Measurements from ENCODE around the gene SART3. TPM values are rescaled to one million over a fixed set of nuclear protein-coding genes. Genes with fewer than 3 reads are reported as not detected.
"Not testable (repeated sequence)": the region's sequence is repeated elsewhere in the genome, so short reads cannot be mapped to it uniquely, and the experiment has no call there.

Gene SART3
- total RNA-seq, 1 donor from 2014 or later: 68.0 TPM

DNA sequence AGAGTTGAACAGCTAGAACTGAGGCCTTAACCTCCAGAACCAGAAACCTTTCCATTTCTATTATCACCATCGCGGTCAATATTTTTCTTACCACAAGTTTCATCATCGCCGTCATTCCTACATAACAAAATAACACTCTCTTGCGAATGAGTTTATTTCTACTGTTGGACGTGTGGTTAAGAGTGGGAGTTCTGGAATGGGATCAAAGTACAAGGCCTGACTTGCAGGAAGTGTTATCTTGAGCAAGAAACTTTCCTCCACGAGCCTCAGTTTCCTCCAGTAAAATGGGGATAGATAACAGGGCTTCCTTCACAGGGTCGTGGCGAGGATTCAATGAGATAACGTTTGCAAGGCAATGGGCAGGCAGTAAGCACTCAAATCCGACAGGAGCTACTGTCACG is 652 bp downstream of the SART3 start:
- no peak for DNase-seq (ENCODE audit: low read depth)
- peak overlapping the region; percentile 92 for H3K4me3 ChIP-seq (ENCODE audit: low read depth, low read length)
- TF ChIP-seq, protein P1, sequence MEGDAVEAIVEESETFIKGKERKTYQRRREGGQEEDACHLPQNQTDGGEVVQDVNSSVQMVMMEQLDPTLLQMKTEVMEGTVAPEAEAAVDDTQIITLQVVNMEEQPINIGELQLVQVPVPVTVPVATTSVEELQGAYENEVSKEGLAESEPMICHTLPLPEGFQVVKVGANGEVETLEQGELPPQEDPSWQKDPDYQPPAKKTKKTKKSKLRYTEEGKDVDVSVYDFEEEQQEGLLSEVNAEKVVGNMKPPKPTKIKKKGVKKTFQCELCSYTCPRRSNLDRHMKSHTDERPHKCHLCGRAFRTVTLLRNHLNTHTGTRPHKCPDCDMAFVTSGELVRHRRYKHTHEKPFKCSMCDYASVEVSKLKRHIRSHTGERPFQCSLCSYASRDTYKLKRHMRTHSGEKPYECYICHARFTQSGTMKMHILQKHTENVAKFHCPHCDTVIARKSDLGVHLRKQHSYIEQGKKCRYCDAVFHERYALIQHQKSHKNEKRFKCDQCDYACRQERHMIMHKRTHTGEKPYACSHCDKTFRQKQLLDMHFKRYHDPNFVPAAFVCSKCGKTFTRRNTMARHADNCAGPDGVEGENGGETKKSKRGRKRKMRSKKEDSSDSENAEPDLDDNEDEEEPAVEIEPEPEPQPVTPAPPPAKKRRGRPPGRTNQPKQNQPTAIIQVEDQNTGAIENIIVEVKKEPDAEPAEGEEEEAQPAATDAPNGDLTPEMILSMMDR (conservative IDR thresholded peaks at IDR 0.05; ENCODE audit: low read depth, low read length): no peak

DNA sequence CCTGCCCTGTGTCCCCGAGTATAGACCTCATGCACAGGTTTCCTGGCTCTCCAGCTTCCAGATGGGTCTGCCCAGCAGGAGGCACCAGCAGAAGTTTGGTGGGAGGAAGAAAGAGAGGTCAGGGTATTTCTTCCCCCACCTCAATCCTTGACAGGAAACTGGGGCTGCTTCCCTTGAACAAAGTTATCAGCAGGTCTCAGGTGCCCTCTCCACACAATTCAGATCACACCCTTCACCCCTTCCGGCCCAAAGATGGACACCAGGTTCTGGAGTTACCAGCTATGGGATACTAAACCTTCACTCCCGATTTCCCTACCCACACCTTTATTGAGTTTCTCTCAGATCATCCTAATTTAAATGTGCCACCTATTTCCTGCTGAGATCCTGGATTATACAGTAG is 1.2 kb downstream of the SART3 start:
- no peak for DNase-seq (ENCODE audit: low read depth)
- TF ChIP-seq, protein P1 (conservative IDR thresholded peaks at IDR 0.05; ENCODE audit: low read depth, low read length): peak; percentile 32
- peak overlapping the region; percentile 92 for H3K4me3 ChIP-seq (ENCODE audit: low read depth, low read length)

DNA sequence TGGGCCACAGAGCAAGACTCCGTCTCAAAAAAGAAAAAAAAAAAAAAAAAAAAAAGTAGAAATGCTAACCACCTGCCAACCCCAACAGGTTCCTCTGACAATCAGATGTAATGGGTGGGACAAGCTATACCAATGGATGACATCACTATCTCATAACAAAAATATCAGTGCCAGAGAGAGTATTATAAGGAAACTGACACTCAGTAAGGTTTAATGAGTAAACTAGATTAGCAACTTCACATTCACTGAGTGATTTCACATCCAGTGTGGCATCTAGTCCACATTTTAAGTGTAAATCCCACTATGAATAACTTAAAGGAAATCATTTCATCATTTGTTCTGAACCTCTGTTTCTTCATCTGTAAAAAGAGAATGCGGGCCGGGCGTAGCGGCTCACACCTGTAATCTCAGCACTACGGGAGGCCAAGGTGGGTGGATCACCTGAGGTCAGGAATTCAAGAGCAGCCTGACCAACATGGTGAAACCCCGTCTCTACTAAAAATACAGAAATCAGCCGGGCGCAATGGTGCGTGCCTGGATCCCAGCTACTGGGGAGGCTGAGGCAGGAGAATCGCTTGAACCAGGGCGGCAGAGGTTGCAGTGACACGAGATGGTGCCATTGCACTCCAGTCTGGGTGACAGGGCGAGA is 1.8 kb downstream of the SART3 start:
- no peak overlapping the region for H3K4me3 ChIP-seq (ENCODE audit: low read depth, low read length)

GRCh38 chr12:108555383-108555782 is 5.6 kb downstream of the SART3 start:
- not testable (repeated sequence) for DNase-seq (ENCODE audit: low read depth); H3K4me3 ChIP-seq (ENCODE audit: low read depth, low read length)

More for the DNA sequence above, 1.8 kb downstream of the SART3 start:
- no peak for DNase-seq (ENCODE audit: low read depth)
- TF ChIP-seq, protein P1 (conservative IDR thresholded peaks at IDR 0.05; ENCODE audit: low read depth, low read length): no peak

GRCh38 chr12:108553799-108554198 is 7.2 kb downstream of the SART3 start:
- H3K4me3 ChIP-seq (ENCODE audit: low read depth, low read length): no peak overlapping the region
- DNase-seq (ENCODE audit: low read depth): no peak
- TF ChIP-seq, protein P1 (conservative IDR thresholded peaks at IDR 0.05; ENCODE audit: low read depth, low read length): no peak

GRCh38 chr12:108551535-108551934 is 9.4 kb downstream of the SART3 start:
- H3K4me3 ChIP-seq (ENCODE audit: low read depth, low read length): no peak overlapping the region
- DNase-seq (ENCODE audit: low read depth): no peak
- TF ChIP-seq, protein P1 (conservative IDR thresholded peaks at IDR 0.05; ENCODE audit: low read depth, low read length): no peak

GRCh38 chr12:108548954-108549521 is 11.9 kb downstream of the SART3 start:
- TF ChIP-seq, protein P1 (conservative IDR thresholded peaks at IDR 0.05; ENCODE audit: low read depth, low read length): no peak
- no peak overlapping the region for H3K4me3 ChIP-seq (ENCODE audit: low read depth, low read length)
- DNase-seq (ENCODE audit: low read depth): no peak
